B cell (primary cell): ENCODE measurements around the gene DTNBP1.

Experiments
- EZH2 ChIP-seq: IDR thresholded peaks from 2 replicates; pipeline ENCODE4 v1.6.1; 2012; ENCODE audit warnings: borderline replicate concordance, low read depth, mild to moderate bottlenecking, moderate library complexity, low read length; ENCODE audit not compliant: insufficient read depth, poor library complexity, severe bottlenecking
- TF ChIP-seq, protein P1 (sequence below): fragments of 200-600 bp; IDR thresholded peaks from one replicate; pipeline ENCODE4 v1.8.0; 2022; ENCODE audit warnings: antibody characterized with exemption, mild to moderate bottlenecking

DNA sequence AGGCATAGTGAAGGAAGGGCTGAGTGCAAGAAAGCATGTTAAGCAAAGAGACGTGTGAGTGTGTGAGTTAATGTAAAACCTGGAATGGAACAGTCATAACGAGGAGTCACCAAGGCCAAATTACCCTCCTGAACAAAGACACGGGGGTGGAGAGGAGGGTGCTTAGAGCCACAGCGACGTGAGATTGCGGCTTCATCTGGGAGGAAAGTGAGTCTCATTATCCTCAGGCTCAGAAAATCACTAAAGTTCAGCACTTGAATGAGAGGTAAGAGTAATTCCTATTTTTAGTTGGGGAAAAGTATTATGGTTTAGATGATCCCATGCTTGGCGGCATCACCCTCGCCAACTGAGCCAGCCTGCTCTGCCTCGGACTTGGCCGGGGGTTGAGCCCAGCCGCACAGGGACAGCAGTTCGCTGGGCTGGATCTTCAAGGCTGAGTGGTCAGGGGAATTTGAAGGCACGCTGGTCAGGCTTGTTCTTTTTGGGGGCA is 136.6 kb downstream of the DTNBP1 start:
- TF ChIP-seq, protein P1, sequence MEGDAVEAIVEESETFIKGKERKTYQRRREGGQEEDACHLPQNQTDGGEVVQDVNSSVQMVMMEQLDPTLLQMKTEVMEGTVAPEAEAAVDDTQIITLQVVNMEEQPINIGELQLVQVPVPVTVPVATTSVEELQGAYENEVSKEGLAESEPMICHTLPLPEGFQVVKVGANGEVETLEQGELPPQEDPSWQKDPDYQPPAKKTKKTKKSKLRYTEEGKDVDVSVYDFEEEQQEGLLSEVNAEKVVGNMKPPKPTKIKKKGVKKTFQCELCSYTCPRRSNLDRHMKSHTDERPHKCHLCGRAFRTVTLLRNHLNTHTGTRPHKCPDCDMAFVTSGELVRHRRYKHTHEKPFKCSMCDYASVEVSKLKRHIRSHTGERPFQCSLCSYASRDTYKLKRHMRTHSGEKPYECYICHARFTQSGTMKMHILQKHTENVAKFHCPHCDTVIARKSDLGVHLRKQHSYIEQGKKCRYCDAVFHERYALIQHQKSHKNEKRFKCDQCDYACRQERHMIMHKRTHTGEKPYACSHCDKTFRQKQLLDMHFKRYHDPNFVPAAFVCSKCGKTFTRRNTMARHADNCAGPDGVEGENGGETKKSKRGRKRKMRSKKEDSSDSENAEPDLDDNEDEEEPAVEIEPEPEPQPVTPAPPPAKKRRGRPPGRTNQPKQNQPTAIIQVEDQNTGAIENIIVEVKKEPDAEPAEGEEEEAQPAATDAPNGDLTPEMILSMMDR: no peak
- no peak for TF ChIP-seq EZH2
